ENCODE data around the gene TRIP13.

- TF ChIP-seq CTCF (IDR thresholded peaks at IDR 0.05) (no peak), POLR2A (IDR thresholded peaks at IDR 0.05) (no peak)
Measured at GRCh38 chr5:960551-960950, 67.9 kb downstream of the TRIP13 start.

All from testis (tissue), 2 donors.